ENCODE measurements around the gene CNDP1.

The CNDP1 gene

GRCh38 chr18:74501386-74501785 is 32.9 kb upstream of the CNDP1 start:
- Histone ChIP-seq H3K36me3 (ENCODE audit: control insufficient read depth, insufficient read depth, low read length) (peaks cover 8% of the 10 kb centered on the region), H3K4me3 (replicated peaks; ENCODE audit: low read depth, low read length) (peak overlapping the region; percentile 73), H3K27me3 (replicated peaks; ENCODE audit: control insufficient read depth, insufficient read depth, low read length) (no peaks in the 10 kb centered on the region)
- no peak for TF ChIP-seq CTCF (IDR thresholded peaks at IDR 0.05; ENCODE audit: insufficient read depth, low read length, poor library complexity, severe bottlenecking)
- DNase-seq (ENCODE audit: extremely low read depth, insufficient read length), result no peak

GRCh38 chr18:74503137-74503536 is 31.2 kb upstream of the CNDP1 start:
- Histone ChIP-seq H3K27me3 (replicated peaks; ENCODE audit: control insufficient read depth, insufficient read depth, low read length) (no peaks in the 10 kb centered on the region), H3K36me3 (ENCODE audit: control insufficient read depth, insufficient read depth, low read length) (peaks cover 19% of the 10 kb centered on the region), H3K4me3 (replicated peaks; ENCODE audit: low read depth, low read length) (no peak overlapping the region)
- no peak for DNase-seq (ENCODE audit: extremely low read depth, insufficient read length)
- no peak for TF ChIP-seq CTCF (IDR thresholded peaks at IDR 0.05; ENCODE audit: insufficient read depth, low read length, poor library complexity, severe bottlenecking)

GRCh38 chr18:74505776-74506175 is 28.5 kb upstream of the CNDP1 start:
- no peak for TF ChIP-seq CTCF (IDR thresholded peaks at IDR 0.05; ENCODE audit: insufficient read depth, low read length, poor library complexity, severe bottlenecking)
- H3K36me3 ChIP-seq (ENCODE audit: control insufficient read depth, insufficient read depth, low read length), result peaks cover 40% of the 10 kb centered on the region

GRCh38 chr18:74506448-74507084 is 27.7 kb upstream of the CNDP1 start:
- no peak for TF ChIP-seq CTCF (IDR thresholded peaks at IDR 0.05; ENCODE audit: insufficient read depth, low read length, poor library complexity, severe bottlenecking)
- Histone ChIP-seq H3K27me3 (replicated peaks; ENCODE audit: control insufficient read depth, insufficient read depth, low read length) (no peaks in the 10 kb centered on the region), H3K36me3 (ENCODE audit: control insufficient read depth, insufficient read depth, low read length) (peaks cover 42% of the 10 kb centered on the region), H3K4me3 (replicated peaks; ENCODE audit: low read depth, low read length) (no peak overlapping the region)
- DNase-seq (ENCODE audit: extremely low read depth, insufficient read length), result no peak

More at GRCh38 chr18:74505776-74506175, 28.5 kb upstream of the CNDP1 start:
- no peak for DNase-seq (ENCODE audit: extremely low read depth, insufficient read length)
- Histone ChIP-seq H3K4me3 (replicated peaks; ENCODE audit: low read depth, low read length) (no peak overlapping the region), H3K27me3 (replicated peaks; ENCODE audit: control insufficient read depth, insufficient read depth, low read length) (no peaks in the 10 kb centered on the region)

- H3K27me3 ChIP-seq (replicated peaks; ENCODE audit: control insufficient read depth, insufficient read depth, low read length), result no peaks in the 10 kb centered on the region
- TF ChIP-seq CTCF (IDR thresholded peaks at IDR 0.05; ENCODE audit: insufficient read depth, low read length, poor library complexity, severe bottlenecking), result no peak
- H3K4me3 ChIP-seq (replicated peaks; ENCODE audit: low read depth, low read length), result no peak overlapping the region
- peaks cover 49% of the 10 kb centered on the region for H3K36me3 ChIP-seq (ENCODE audit: control insufficient read depth, insufficient read depth, low read length)
- no peak for DNase-seq (ENCODE audit: extremely low read depth, insufficient read length)
Observed at GRCh38 chr18:74507097-74507881, 27.0 kb upstream of the CNDP1 start.

Measured in GM06990 (cell line).